ENCODE results near the gene SHMT1. TPM values are rescaled to one million over a fixed set of nuclear protein-coding genes. Genes with fewer than 3 reads are reported as not detected.
A peak's percentile ranks its signal among the peaks of the same experiment; 100 is the strongest.

SHMT1 gene
- total RNA-seq, 1 donor from 2014 or later, result 6.4 TPM

- no peak overlapping the region for H3K4me3 Mint-ChIP-seq (ENCODE audit: unreplicated experiment)
- H3K4me1 Mint-ChIP-seq (ENCODE audit: low read depth, unreplicated experiment), result peaks cover 4% of the 10 kb centered on the region
- Histone ChIP-seq H3K79me2 (ENCODE audit: insufficient read depth, low read length) (peaks cover 4% of the 10 kb centered on the region), H3K4me3 (ENCODE audit: insufficient read depth, low read depth, low read length) (no peak overlapping the region), H3K36me3 (ENCODE audit: insufficient read depth, low read length) (peaks cover 54% of the 10 kb centered on the region), H4K20me1 (ENCODE audit: insufficient read depth, low read length) (peaks cover 27% of the 10 kb centered on the region), H3K9me3 (ENCODE audit: insufficient read depth, low read depth, low read length) (no peaks in the 10 kb centered on the region), H3K4me1 (ENCODE audit: insufficient read depth, low read length) (peaks cover 3% of the 10 kb centered on the region), H3K9ac (ENCODE audit: low read length) (no peak overlapping the region), H3K4me2 (ENCODE audit: low read length) (no peak overlapping the region), H2AFZ (ENCODE audit: low read depth, low read length) (no peak overlapping the region), H3K27me3 (ENCODE audit: insufficient read depth, low read length) (no peaks in the 10 kb centered on the region), H3K27ac (ENCODE audit: low read depth, low read length) (no peak overlapping the region)
- TF ChIP-seq CTCF (IDR thresholded peaks at IDR 0.05; ENCODE audit: insufficient read depth, low read depth, low read length) (no peak), EZH2 (IDR thresholded peaks at IDR 0.05; ENCODE audit: insufficient read depth, low read length) (no peak)
- DNase-seq (ENCODE audit: low read depth) (no peak), FAIRE-seq (no peak)
- no peaks in the 10 kb centered on the region for H3K27me3 Mint-ChIP-seq (ENCODE audit: low read depth, unreplicated experiment)
- H3K27ac Mint-ChIP-seq (ENCODE audit: unreplicated experiment), result no peak overlapping the region
- H3K9me3 Mint-ChIP-seq (ENCODE audit: unreplicated experiment), result no peaks in the 10 kb centered on the region
- H3K36me3 Mint-ChIP-seq (ENCODE audit: low read depth, unreplicated experiment), result peaks cover 30% of the 10 kb centered on the region
Observed at GRCh38 chr17:18280249-18280648, 83.1 kb downstream of the SHMT1 start.

- Histone ChIP-seq H3K9me3 (ENCODE audit: insufficient read depth, low read depth, low read length) (no peaks in the 10 kb centered on the region), H3K4me1 (ENCODE audit: insufficient read depth, low read length) (peaks cover 3% of the 10 kb centered on the region), H3K79me2 (ENCODE audit: insufficient read depth, low read length) (peaks cover 4% of the 10 kb centered on the region), H3K27ac (ENCODE audit: low read depth, low read length) (no peak overlapping the region), H2AFZ (ENCODE audit: low read depth, low read length) (no peak overlapping the region), H3K36me3 (ENCODE audit: insufficient read depth, low read length) (peaks cover 55% of the 10 kb centered on the region), H4K20me1 (ENCODE audit: insufficient read depth, low read length) (peaks cover 30% of the 10 kb centered on the region), H3K9ac (ENCODE audit: low read length) (no peak overlapping the region), H3K4me3 (ENCODE audit: insufficient read depth, low read depth, low read length) (no peak overlapping the region), H3K4me2 (ENCODE audit: low read length) (no peak overlapping the region), H3K27me3 (ENCODE audit: insufficient read depth, low read length) (no peaks in the 10 kb centered on the region)
- no peaks in the 10 kb centered on the region for H3K27me3 Mint-ChIP-seq (ENCODE audit: low read depth, unreplicated experiment)
- FAIRE-seq (no peak), DNase-seq (ENCODE audit: low read depth) (peak; percentile 37)
- no peak overlapping the region for H3K27ac Mint-ChIP-seq (ENCODE audit: unreplicated experiment)
- TF ChIP-seq EZH2 (IDR thresholded peaks at IDR 0.05; ENCODE audit: insufficient read depth, low read length) (no peak), CTCF (IDR thresholded peaks at IDR 0.05; ENCODE audit: insufficient read depth, low read depth, low read length) (no peak)
- peaks cover 24% of the 10 kb centered on the region for H3K36me3 Mint-ChIP-seq (ENCODE audit: low read depth, unreplicated experiment)
- no peak overlapping the region for H3K4me3 Mint-ChIP-seq (ENCODE audit: unreplicated experiment)
- H3K9me3 Mint-ChIP-seq (ENCODE audit: unreplicated experiment), result no peaks in the 10 kb centered on the region
- H3K4me1 Mint-ChIP-seq (ENCODE audit: low read depth, unreplicated experiment), result peaks cover 4% of the 10 kb centered on the region
Observed at GRCh38 chr17:18278867-18279266, 84.5 kb downstream of the SHMT1 start.

Small RNAs within 50 kb of the gene (microRNA-seq; reads per million reads assigned to microRNA genes)
- gene MIR6778, result not detected

Other genes starting within 250 kb of the SHMT1 start
- 92.6 and 104 TPM in 2 replicates for gene ALKBH5, start 179.7 kb downstream of the SHMT1 start, total RNA-seq
- 43.5 and 44.6 TPM in 2 replicates for gene LLGL1, start 137.9 kb downstream of the SHMT1 start, total RNA-seq
- 227 and 257 TPM in 2 replicates for gene FLII, start 104.8 kb downstream of the SHMT1 start, total RNA-seq
- gene MIEF2, start 102.9 kb downstream of the SHMT1 start, total RNA-seq, result 11.6 and 14.1 TPM in 2 replicates
- 28.8 and 31.0 TPM in 2 replicates for gene TOP3A, start 48.6 kb downstream of the SHMT1 start, total RNA-seq
- gene SMCR8, start 48.3 kb downstream of the SHMT1 start, total RNA-seq, result 20.3 and 20.4 TPM in 2 replicates
- gene EVPLL, start 14.2 kb upstream of the SHMT1 start, total RNA-seq, result not detected in 2 replicates
- gene LGALS9C, start 113.2 kb upstream of the SHMT1 start, total RNA-seq, result not detected in 2 replicates

Measured in astrocyte (in vitro differentiated cells and primary cell).